NCI-H82 (cell line): ENCODE measurements around the gene HLA-DPA1.

ENCODE experiments used
- DNase-seq: peaks from one replicate; lab custom pipeline; 2025; lab: John Stamatoyannopoulos, UW

HLA-DPA1 gene

DNA sequence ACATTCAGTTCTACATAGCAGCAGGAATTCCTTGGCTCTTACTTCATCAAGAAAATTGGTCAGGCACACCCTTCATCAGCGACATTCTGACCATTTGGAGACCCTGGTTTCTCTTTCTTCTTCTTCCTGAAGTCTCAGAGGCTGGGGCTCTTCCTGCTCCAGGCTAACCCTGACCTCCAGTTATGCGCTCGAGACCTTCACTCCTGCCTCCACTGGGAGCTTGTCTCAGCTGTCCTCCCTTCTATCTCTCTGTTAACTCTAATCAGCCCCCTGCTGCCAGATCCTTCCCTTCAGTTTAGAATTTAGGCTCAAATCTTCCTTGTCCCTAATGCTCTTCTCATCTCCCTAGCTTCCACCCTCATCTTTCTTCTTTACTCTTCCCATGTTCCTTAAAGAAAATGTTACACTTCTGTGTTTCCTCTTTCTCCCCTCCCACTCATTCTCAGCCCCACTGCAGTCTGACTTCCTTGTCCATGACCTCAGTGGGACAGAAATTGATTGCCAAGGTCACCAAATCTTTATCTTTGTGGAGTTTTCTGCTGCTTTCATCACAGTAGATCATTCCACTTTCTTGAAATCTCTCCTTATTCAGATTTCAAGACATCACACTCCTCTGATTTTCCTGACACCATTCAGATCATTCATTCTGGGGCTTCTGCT lies 55.6 kb downstream of the HLA-DPA1 start:
- DNase-seq: no peak

DNA sequence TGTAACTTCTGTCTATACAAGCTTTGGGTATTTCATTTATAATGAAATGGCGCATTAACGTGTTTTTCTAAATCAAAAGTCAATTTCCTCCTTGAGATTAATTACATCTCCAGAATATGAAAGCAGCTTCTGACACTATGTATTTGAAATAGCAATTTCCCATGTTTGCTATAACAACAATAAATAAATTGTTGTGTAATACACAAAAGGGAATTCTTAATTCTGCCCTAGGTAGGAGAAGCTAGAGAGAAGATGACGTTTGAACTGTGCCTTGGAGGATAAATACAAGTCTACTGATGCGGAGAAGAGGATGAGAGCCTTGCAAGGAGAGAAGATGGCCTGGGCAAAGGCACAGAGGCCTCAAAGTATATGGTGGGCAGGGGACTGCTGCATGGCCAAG lies 56.4 kb downstream of the HLA-DPA1 start:
- no peak for DNase-seq

DNA sequence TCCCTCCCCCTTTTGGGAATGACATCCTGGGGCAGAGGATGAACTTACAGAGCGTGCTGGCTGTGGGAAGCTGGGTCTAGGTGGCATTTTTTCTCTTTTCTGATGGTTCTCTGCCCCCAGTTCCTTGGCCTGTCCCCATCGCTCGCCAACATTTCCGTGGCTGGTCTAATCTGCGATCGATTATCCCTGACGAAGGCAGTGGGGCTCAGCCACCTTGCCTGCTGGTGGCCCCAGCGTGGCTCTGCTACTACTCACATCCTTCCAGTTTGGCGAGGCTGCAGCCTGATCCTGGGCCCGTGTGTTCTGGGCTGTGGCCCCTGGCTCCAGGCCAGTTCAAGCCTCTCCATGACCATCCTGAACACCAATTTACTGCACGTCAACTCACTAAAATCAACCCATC lies 57.7 kb downstream of the HLA-DPA1 start:
- DNase-seq: no peak

DNA sequence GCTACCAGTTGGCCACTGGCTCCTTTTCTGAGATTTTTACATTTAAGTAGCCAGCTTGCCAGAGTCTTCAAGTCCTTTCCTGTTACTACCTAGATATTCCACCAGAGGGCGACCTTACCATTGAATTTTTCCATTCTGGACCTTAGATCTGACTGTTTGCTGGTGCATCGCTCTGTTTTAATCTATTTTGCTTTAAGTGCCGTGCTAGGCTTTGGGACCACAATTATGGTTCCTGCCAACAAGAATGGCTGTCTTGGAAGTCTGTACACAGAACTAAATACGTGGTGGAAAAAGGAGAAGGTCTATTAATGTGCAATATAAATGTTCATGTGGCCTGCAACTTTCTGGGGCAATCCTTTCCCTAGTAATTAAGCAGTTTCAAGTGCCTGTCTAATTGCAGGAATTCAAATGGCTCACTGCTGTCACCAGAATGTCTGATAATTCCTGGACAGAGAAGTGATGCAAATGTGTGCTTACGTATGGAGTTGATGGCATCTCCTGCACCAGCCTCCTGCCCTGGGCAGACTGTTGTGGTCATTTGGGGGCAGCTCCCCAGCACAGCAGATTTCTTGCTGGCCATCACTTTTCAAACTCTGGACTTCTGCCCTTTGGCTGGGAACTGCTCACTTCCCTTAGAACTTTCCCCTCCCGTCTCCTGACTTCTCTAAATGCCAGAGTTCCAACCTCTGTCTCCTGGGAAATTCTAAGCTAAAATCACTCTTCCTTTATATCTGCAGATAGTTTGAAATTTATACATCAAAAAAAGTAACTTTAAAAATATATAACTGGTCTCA lies 58.4 kb downstream of the HLA-DPA1 start:
- DNase-seq: peak; percentile 88
